Common myeloid progenitor, CD34-positive (primary cell): ENCODE data around the gene PIK3R2.

Source experiments
- CTCF ChIA-PET: fragments of 350-600 bp; sonication (Branson Sonifier 250); formaldehyde crosslinking; loops from one replicate; lab custom pipeline; 2021; ENCODE audit warnings: antibody characterized with exemption; lab: Charles Lee
- POLR2A ChIA-PET: fragments of 350-600 bp; sonication (Branson Sonifier 250); formaldehyde crosslinking; loops from one replicate; lab custom pipeline; 2021; ENCODE audit warnings: antibody characterized with exemption; lab: Charles Lee
- DNase-seq, 3 donors: peaks; one replicate each; pipeline versions ENCODE4 v3.0.0 to v3.0.0-alpha.2; 2013
- H3K27ac ChIP-seq, 2 experiments: 1 replicate in 1 of 2; 2 replicates in 1 of 2; pipeline ENCODE4 v1.7.0; 2013; ENCODE audit warnings: inconsistent platforms in 2 of 2, low read length in 2 of 2, mild to moderate bottlenecking in 2 of 2, low read depth in 1 of 2, moderate library complexity in 1 of 2; ENCODE audit not compliant: severe bottlenecking in 2 of 2, insufficient read depth in 1 of 2, poor library complexity in 1 of 2
- H3K27me3 ChIP-seq, 5 experiments: replicated peaks in 2 of 5; 1 replicate in 3 of 5; 2 replicates in 2 of 5; pipeline versions ENCODE4 v1.6.1 to v1.7.0; 2013; ENCODE audit warnings: low read length in 4 of 5, mild to moderate bottlenecking in 2 of 5, moderate library complexity in 2 of 5, inconsistent platforms in 1 of 5; ENCODE audit not compliant: insufficient read depth in 5 of 5, control insufficient read depth in 4 of 5
- H3K36me3 ChIP-seq, 4 experiments: 1 replicate in 2 of 4; 2 replicates in 2 of 4; pipeline versions ENCODE4 v1.6.1 to v1.7.0; 2013; ENCODE audit warnings: low read length in 3 of 4, control low read depth in 1 of 4, mild to moderate bottlenecking in 1 of 4; ENCODE audit not compliant: control insufficient read depth in 4 of 4, insufficient read depth in 4 of 4
- H3K4me1 ChIP-seq, 4 experiments: 1 replicate in 3 of 4; 2 replicates in 1 of 4; pipeline versions ENCODE4 v1.6.1 to v1.7.1; 2013; ENCODE audit warnings: low read length in 3 of 4, mild to moderate bottlenecking in 3 of 4, control low read depth in 1 of 4, inconsistent platforms in 1 of 4, moderate library complexity in 1 of 4; ENCODE audit not compliant: control insufficient read depth in 4 of 4, insufficient read depth in 4 of 4; ENCODE audit errors: control extremely low read depth in 1 of 4
- H3K4me3 ChIP-seq, 7 experiments: 1 replicate in 4 of 7; 2 replicates in 3 of 7; pipeline versions ENCODE4 v1.5.1 to v1.7.0; 2013; ENCODE audit warnings: mild to moderate bottlenecking in 7 of 7, low read length in 6 of 7, moderate library complexity in 6 of 7, inconsistent platforms in 2 of 7, low read depth in 2 of 7, control low read depth in 1 of 7; ENCODE audit not compliant: insufficient read depth in 4 of 7, control insufficient read depth in 1 of 7; ENCODE audit errors: extremely low read depth in 1 of 7
- H3K9me3 ChIP-seq, 5 experiments: 1 replicate in 4 of 5; 2 replicates in 1 of 5; pipeline versions ENCODE4 v1.6.1 to v1.7.1; 2013; ENCODE audit warnings: low read length in 4 of 5, mild to moderate bottlenecking in 2 of 5, inconsistent platforms in 1 of 5, low read depth in 1 of 5, moderate library complexity in 1 of 5; ENCODE audit not compliant: control insufficient read depth in 4 of 5, insufficient read depth in 2 of 5; ENCODE audit errors: control extremely low read depth in 1 of 5
- WGBS: methylation state at CpG from one replicate; pipeline ENCODE4 v1.1.5; 2013; ENCODE audit not compliant: insufficient coverage; 5-methylcytosine and 5-hydroxymethylcytosine counted together

Gene PIK3R2

GRCh38 chr19:18214779-18215433 is 61.9 kb downstream of the PIK3R2 start:
- Histone ChIP-seq H3K9me3 (no peaks in the 10 kb centered on the region), H3K4me1 (no peaks in the 10 kb centered on the region), H3K27ac (no peak overlapping the region), H3K27me3 (peaks cover 0 to 9% (median 5%) of the 10 kb centered on the region in 5 experiments), H3K36me3 (no peaks in the 10 kb centered on the region), H3K4me3 (no peak overlapping the region)
- CTCF ChIA-PET = interaction anchor here (0.6 to 1.3 kb wide), 5 partner anchors 10 to 609 kb away, joined by 3 to 5 read pairs (median 3); no protein-coding TSS in a partner anchor
- POLR2A ChIA-PET = no interaction called here
- DNase-seq = peak in 1 of 3 donors; percentile 59
- 61% methylated on average over 3 of the region's 7 CpGs for WGBS

- peaks cover 0 to 19% (median 9%) of the 10 kb centered on the region in 5 experiments for H3K27me3 ChIP-seq
- no peak overlapping the region for H3K27ac ChIP-seq
- POLR2A ChIA-PET = no interaction called here
- CTCF ChIA-PET = interaction anchor here (0.6 to 1.1 kb wide), 3 partner anchors 11 to 72 kb away, joined by 3 to 4 read pairs (median 4); no protein-coding TSS in a partner anchor
- no peaks in the 10 kb centered on the region for H3K36me3 ChIP-seq
- no peak for DNase-seq
- no peaks in the 10 kb centered on the region for H3K4me1 ChIP-seq
- WGBS = 93% methylated on average over 8 of the region's 8 CpGs
- no peak overlapping the region for H3K4me3 ChIP-seq
- no peaks in the 10 kb centered on the region for H3K9me3 ChIP-seq
Measured at GRCh38 chr19:18216789-18217188, 63.8 kb downstream of the PIK3R2 start.

GRCh38 chr19:18218159-18218558 is 65.2 kb downstream of the PIK3R2 start:
- H3K9me3 ChIP-seq = no peaks in the 10 kb centered on the region
- H3K4me1 ChIP-seq = no peaks in the 10 kb centered on the region
- POLR2A ChIA-PET = no interaction called here
- H3K27me3 ChIP-seq = peaks cover 0 to 25% (median 13%) of the 10 kb centered on the region in 5 experiments
- DNase-seq = no peak
- no peak overlapping the region for H3K4me3 ChIP-seq
- H3K36me3 ChIP-seq = no peaks in the 10 kb centered on the region
- CTCF ChIA-PET = interaction anchor here (0.6 kb wide), 1 partner anchor 460 kb away, joined by 3 read pairs; no protein-coding TSS in a partner anchor
- no peak overlapping the region for H3K27ac ChIP-seq
- 91% methylated on average over 17 of the region's 17 CpGs for WGBS

- ChIA-PET POLR2A (no interaction called here), CTCF (interaction anchor here (0.6 to 1.6 kb wide), 4 partner anchors 10 to 460 kb away, joined by 3 to 5 read pairs (median 3); no protein-coding TSS in a partner anchor)
- no peak for DNase-seq
- no CpG with 5 or more reads among the region's 3 CpGs for WGBS
- H3K27ac ChIP-seq = no peak overlapping the region
- no peaks in the 10 kb centered on the region for H3K9me3 ChIP-seq
- no peaks in the 10 kb centered on the region for H3K36me3 ChIP-seq
- peaks cover 0 to 27% (median 13%) of the 10 kb centered on the region in 5 experiments for H3K27me3 ChIP-seq
- no peak overlapping the region for H3K4me3 ChIP-seq
- H3K4me1 ChIP-seq = no peaks in the 10 kb centered on the region
Measured at GRCh38 chr19:18218600-18218999, 65.6 kb downstream of the PIK3R2 start.
